ENCODE data around the gene NDFIP1. TPM values are rescaled to one million over a fixed set of nuclear protein-coding genes. Genes with fewer than 3 reads are reported as not detected.

Gene NDFIP1
- total RNA-seq, 1 donor from 2014 or later, result 178 TPM

GRCh38 chr5:142065273-142065672 lies 43.3 kb upstream of the NDFIP1 start:
- Histone ChIP-seq H3K9me3 (no peaks in the 10 kb centered on the region), H3K4me3 (no peak overlapping the region), H3K27ac (no peak overlapping the region), H3K36me3 (no peaks in the 10 kb centered on the region), H3K4me1 (peaks cover 12% of the 10 kb centered on the region), H3K27me3 (no peaks in the 10 kb centered on the region)
- intact Hi-C loops (cut with DNase I), result no loop called here
- no peak for DNase-seq (ENCODE audit: extremely low spot score in 2 of 2)
- no peak for TF ChIP-seq POLR2AphosphoS5 (IDR thresholded peaks at IDR 0.05; ENCODE audit: insufficient read depth in 1 of 2, low read depth in 1 of 2)

GRCh38 chr5:142069606-142070399 lies 38.8 kb upstream of the NDFIP1 start:
- Histone ChIP-seq H3K27ac (no peak overlapping the region), H3K27me3 (no peaks in the 10 kb centered on the region), H3K4me3 (no peak overlapping the region), H3K9me3 (no peaks in the 10 kb centered on the region), H3K36me3 (no peaks in the 10 kb centered on the region), H3K4me1 (no peaks in the 10 kb centered on the region)
- intact Hi-C loops (cut with DNase I), result no loop called here
- no peak for DNase-seq (ENCODE audit: extremely low spot score in 2 of 2)
- TF ChIP-seq POLR2AphosphoS5 (IDR thresholded peaks at IDR 0.05; ENCODE audit: insufficient read depth in 1 of 2, low read depth in 1 of 2) (no peak), CTCF (IDR thresholded peaks at IDR 0.05) (no peak), POLR2A (IDR thresholded peaks at IDR 0.05) (no peak)

GRCh38 chr5:142070734-142071133 lies 37.8 kb upstream of the NDFIP1 start:
- Histone ChIP-seq H3K36me3 (no peaks in the 10 kb centered on the region), H3K9me3 (no peaks in the 10 kb centered on the region), H3K4me3 (no peak overlapping the region), H3K27ac (no peak overlapping the region), H3K4me1 (no peaks in the 10 kb centered on the region), H3K27me3 (no peaks in the 10 kb centered on the region)
- no peak for DNase-seq (ENCODE audit: extremely low spot score in 2 of 2)
- intact Hi-C loops (cut with DNase I), result no loop called here
- TF ChIP-seq POLR2AphosphoS5 (IDR thresholded peaks at IDR 0.05; ENCODE audit: insufficient read depth in 1 of 2, low read depth in 1 of 2), result no peak

- no peaks in the 10 kb centered on the region for H3K36me3 ChIP-seq
- TF ChIP-seq POLR2AphosphoS5 (IDR thresholded peaks at IDR 0.05; ENCODE audit: insufficient read depth in 1 of 2, low read depth in 1 of 2) (no peak), POLR2A (IDR thresholded peaks at IDR 0.05) (no peak), CTCF (IDR thresholded peaks at IDR 0.05) (no peak)
These were observed 36.1 kb upstream of the NDFIP1 start for GRCh38 chr5:142072488-142072887.

GRCh38 chr5:142073362-142073988 lies 35.1 kb upstream of the NDFIP1 start:
- H3K4me3 ChIP-seq, result no peak overlapping the region
- H3K27ac ChIP-seq, result no peak overlapping the region
- H3K9me3 ChIP-seq, result no peaks in the 10 kb centered on the region
- no peaks in the 10 kb centered on the region for H3K27me3 ChIP-seq
- DNase-seq (ENCODE audit: extremely low spot score in 2 of 2), result no peak
- no peaks in the 10 kb centered on the region for H3K36me3 ChIP-seq
- no peaks in the 10 kb centered on the region for H3K4me1 ChIP-seq
- intact Hi-C loops (cut with DNase I), result no loop called here
- no peak for TF ChIP-seq POLR2A (IDR thresholded peaks at IDR 0.05)

More at GRCh38 chr5:142072488-142072887, 36.1 kb upstream of the NDFIP1 start:
- no peak for DNase-seq (ENCODE audit: extremely low spot score in 2 of 2)
- intact Hi-C loops (cut with DNase I), result no loop called here
- no peaks in the 10 kb centered on the region for H3K4me1 ChIP-seq
- no peaks in the 10 kb centered on the region for H3K9me3 ChIP-seq
- H3K27ac ChIP-seq, result no peak overlapping the region
- H3K27me3 ChIP-seq, result no peaks in the 10 kb centered on the region
- H3K4me3 ChIP-seq, result no peak overlapping the region

GRCh38 chr5:142074006-142074405 lies 34.6 kb upstream of the NDFIP1 start:
- DNase-seq (ENCODE audit: extremely low spot score in 2 of 2), result no peak
- H3K4me3 ChIP-seq, result no peak overlapping the region
- H3K9me3 ChIP-seq, result no peaks in the 10 kb centered on the region
- no peak overlapping the region for H3K27ac ChIP-seq
- no peaks in the 10 kb centered on the region for H3K27me3 ChIP-seq
- H3K4me1 ChIP-seq, result no peaks in the 10 kb centered on the region
- H3K36me3 ChIP-seq, result no peaks in the 10 kb centered on the region
- intact Hi-C loops (cut with DNase I), result no loop called here
- TF ChIP-seq CTCF (IDR thresholded peaks at IDR 0.05), result no peak
